Measurements from ENCODE around the gene RALGAPB. TPM values are rescaled to one million over a fixed set of nuclear protein-coding genes. Genes with fewer than 3 reads are reported as not detected.

Gene RALGAPB
- total and polyA plus RNA-seq, 2 of the 13 experiments (the other 11 are each of a cell fraction or from before 2014, with no cell fraction given): 17.6 to 30.6 TPM

- TF ChIP-seq ZNF18 (CRISPR knock-in tag; IDR thresholded peaks at IDR 0.05; ENCODE audit: insufficient replicate concordance) (peak; percentile 15), PHB2 (IDR thresholded peaks at IDR 0.05; ENCODE audit: partially characterized antibody) (no peak), ZNF546 (CRISPR knock-in tag; conservative IDR thresholded peaks at IDR 0.05) (no peak; the same call in 1 of the 2 replicates), HIVEP1 (CRISPR knock-in tag; IDR thresholded peaks at IDR 0.05) (no peak), CCAR2 (optimal IDR thresholded peaks at IDR 0.05; ENCODE audit: low read depth, low read length) (no peak), ZSCAN30 (CRISPR knock-in tag; IDR thresholded peaks at IDR 0.05) (no peak), ZNF274 (CRISPR knock-in tag; IDR thresholded peaks at IDR 0.05) (0 out of 2 replicates have a peak, but pooled peaks have one; percentile 51), RNF219 (CRISPR knock-in tag; IDR thresholded peaks at IDR 0.05) (no peak), SIN3B (IDR thresholded peaks at IDR 0.05; ENCODE audit: low read length) (peak; percentile 10), PCBP2 (optimal IDR thresholded peaks at IDR 0.05; ENCODE audit: low read depth, low read length, poor library complexity, severe bottlenecking) (no peak), ZBTB7B (CRISPR knock-in tag; IDR thresholded peaks at IDR 0.05) (no peak), CENPX (CRISPR knock-in tag; IDR thresholded peaks at IDR 0.05) (no peak), ZNF607 (CRISPR knock-in tag; IDR thresholded peaks at IDR 0.05; ENCODE audit: borderline replicate concordance) (no peak; the same call in none of the 2 replicates), MAZ (IDR thresholded peaks at IDR 0.05; ENCODE audit: borderline replicate concordance, low read depth, low read length) (peak; percentile 73; the same call in 1 of the 2 replicates), MAZ (CRISPR knock-in tag; IDR thresholded peaks at IDR 0.05; ENCODE audit: low read depth) (peak; percentile 99), ZNF790 (CRISPR knock-in tag; IDR thresholded peaks at IDR 0.05; ENCODE audit: borderline replicate concordance) (no peak; the same call in 1 of the 2 replicates), ZBTB20 (CRISPR knock-in tag; IDR thresholded peaks at IDR 0.05; ENCODE audit: borderline replicate concordance, low read depth) (peak; percentile 54; the same call in 1 of the 2 replicates), NKX3-1 (CRISPR knock-in tag; IDR thresholded peaks at IDR 0.05) (peak; percentile 88), ZNF331 (CRISPR knock-in tag; IDR thresholded peaks at IDR 0.05) (peak; percentile 89), MYNN (CRISPR knock-in tag; IDR thresholded peaks at IDR 0.05; ENCODE audit: low read depth) (peak; percentile 83; the same call in 1 of the 2 replicates)
- TF ChIP-seq, protein P1, sequence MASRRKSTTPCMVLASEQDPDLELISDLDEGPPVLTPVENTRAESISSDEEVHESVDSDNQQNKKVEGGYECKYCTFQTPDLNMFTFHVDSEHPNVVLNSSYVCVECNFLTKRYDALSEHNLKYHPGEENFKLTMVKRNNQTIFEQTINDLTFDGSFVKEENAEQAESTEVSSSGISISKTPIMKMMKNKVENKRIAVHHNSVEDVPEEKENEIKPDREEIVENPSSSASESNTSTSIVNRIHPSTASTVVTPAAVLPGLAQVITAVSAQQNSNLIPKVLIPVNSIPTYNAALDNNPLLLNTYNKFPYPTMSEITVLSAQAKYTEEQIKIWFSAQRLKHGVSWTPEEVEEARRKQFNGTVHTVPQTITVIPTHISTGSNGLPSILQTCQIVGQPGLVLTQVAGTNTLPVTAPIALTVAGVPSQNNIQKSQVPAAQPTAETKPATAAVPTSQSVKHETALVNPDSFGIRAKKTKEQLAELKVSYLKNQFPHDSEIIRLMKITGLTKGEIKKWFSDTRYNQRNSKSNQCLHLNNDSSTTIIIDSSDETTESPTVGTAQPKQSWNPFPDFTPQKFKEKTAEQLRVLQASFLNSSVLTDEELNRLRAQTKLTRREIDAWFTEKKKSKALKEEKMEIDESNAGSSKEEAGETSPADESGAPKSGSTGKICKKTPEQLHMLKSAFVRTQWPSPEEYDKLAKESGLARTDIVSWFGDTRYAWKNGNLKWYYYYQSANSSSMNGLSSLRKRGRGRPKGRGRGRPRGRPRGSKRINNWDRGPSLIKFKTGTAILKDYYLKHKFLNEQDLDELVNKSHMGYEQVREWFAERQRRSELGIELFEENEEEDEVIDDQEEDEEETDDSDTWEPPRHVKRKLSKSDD (CRISPR knock-in tag; IDR thresholded peaks at IDR 0.05; ENCODE audit: low read depth): peak; percentile 88; the same call in 1 of the 2 replicates
- TF ChIP-seq, protein P2, sequence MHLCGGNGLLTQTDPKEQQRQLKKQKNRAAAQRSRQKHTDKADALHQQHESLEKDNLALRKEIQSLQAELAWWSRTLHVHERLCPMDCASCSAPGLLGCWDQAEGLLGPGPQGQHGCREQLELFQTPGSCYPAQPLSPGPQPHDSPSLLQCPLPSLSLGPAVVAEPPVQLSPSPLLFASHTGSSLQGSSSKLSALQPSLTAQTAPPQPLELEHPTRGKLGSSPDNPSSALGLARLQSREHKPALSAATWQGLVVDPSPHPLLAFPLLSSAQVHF (CRISPR knock-in tag; IDR thresholded peaks at IDR 0.05): no peak
Measured at GRCh38 chr20:38472513-38473366, at the start of gene RALGAPB (continued).
